NT2/D1 (cell line): ENCODE measurements around the gene PHF2.

ENCODE experiments used
- DNase-seq: peaks from one replicate; pipeline ENCODE4 v3.0.0-alpha.2; 2011; ENCODE audit warnings: low read depth, low spot score
- H3K27me3 ChIP-seq: 2 replicates; pipeline ENCODE4 v1.6.0; 2011; ENCODE audit warnings: mild to moderate bottlenecking; ENCODE audit not compliant: insufficient read length, insufficient read depth
- H3K36me3 ChIP-seq: 2 replicates; pipeline ENCODE4 v1.6.1; 2011; ENCODE audit warnings: mild to moderate bottlenecking, low read length, mixed read lengths; ENCODE audit not compliant: insufficient read depth, insufficient read length
- H3K4me1 ChIP-seq: 2 replicates; pipeline ENCODE4 v1.5.1; 2011; ENCODE audit not compliant: insufficient read depth, insufficient read length
- H3K4me3 ChIP-seq: 2 replicates; pipeline ENCODE4 v1.5.1; 2011; ENCODE audit warnings: low read depth; ENCODE audit not compliant: insufficient read length
- H3K9ac ChIP-seq: 2 replicates; pipeline ENCODE4 v1.6.0; 2011; ENCODE audit warnings: low read depth; ENCODE audit not compliant: insufficient read length
- H3K9me3 ChIP-seq: 2 replicates; pipeline ENCODE4 v1.5.1; 2011; ENCODE audit warnings: mild to moderate bottlenecking, low read length; ENCODE audit not compliant: insufficient read depth
- SUZ12 ChIP-seq: IDR thresholded peaks from 2 replicates; pipeline ENCODE4 v1.6.1; 2011; ENCODE audit not compliant: insufficient read length, insufficient read depth; ENCODE audit errors: extremely low read depth
- YY1 ChIP-seq: IDR thresholded peaks from 2 replicates; pipeline ENCODE4 v1.6.1; 2011; ENCODE audit not compliant: insufficient read length, insufficient read depth
- ZNF274 ChIP-seq: IDR thresholded peaks from 2 replicates; pipeline ENCODE4 v1.6.1; 2011; ENCODE audit warnings: mild to moderate bottlenecking, low read depth, low read length

PHF2 gene

DNA sequence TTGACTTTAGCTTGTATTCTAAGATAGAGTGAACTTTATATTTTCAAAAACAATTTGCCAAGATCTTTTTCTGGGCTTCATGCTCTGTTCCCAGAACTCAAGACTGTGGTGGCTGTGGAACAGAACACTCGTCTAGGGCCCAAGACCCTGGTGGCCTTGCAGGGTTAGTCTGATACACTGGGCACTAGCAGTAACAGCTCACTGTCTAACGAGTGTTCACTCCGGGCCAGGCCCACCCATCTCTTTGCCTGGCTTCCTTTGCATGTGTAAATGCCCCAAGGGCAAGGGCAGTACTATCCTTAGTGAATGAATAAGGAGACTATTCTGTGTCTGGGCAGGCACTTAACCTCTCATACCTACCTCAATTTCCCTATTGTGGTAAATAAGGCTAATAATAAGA, 47.4 kb downstream of the PHF2 start:
- H3K4me1 ChIP-seq = peaks cover 14% of the 10 kb centered on the region
- H3K27me3 ChIP-seq = no peaks in the 10 kb centered on the region
- no peak for DNase-seq
- no peaks in the 10 kb centered on the region for H3K36me3 ChIP-seq
- peaks cover 15% of the 10 kb centered on the region for H3K9me3 ChIP-seq
- H3K4me3 ChIP-seq = no peak overlapping the region
- TF ChIP-seq SUZ12 (no peak), YY1 (no peak), ZNF274 (no peak)
- H3K9ac ChIP-seq = no peak overlapping the region

DNA sequence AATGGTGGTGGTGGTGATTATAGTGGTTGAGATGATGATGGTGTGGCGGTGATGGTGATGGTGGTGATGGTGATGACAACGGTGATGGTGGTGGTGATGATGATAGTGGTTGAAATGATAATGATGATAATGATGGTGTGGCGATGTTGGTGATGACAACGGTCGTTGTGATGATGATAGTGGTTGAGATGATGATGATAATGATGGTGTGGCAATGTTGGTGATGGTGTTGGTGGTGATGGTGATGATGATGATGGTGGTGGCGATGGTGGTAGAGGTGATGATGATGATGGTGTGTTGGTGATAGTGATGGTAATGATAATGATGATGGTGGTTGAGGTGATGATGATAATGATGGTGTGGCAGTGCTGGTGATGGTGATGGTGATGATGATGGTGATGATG, 48.0 kb downstream of the PHF2 start:
- Histone ChIP-seq H3K27me3 (no peaks in the 10 kb centered on the region), H3K4me3 (no peak overlapping the region), H3K4me1 (peaks cover 9% of the 10 kb centered on the region), H3K9me3 (peaks cover 15% of the 10 kb centered on the region), H3K9ac (no peak overlapping the region), H3K36me3 (no peaks in the 10 kb centered on the region)
- DNase-seq = no peak
- TF ChIP-seq SUZ12 (no peak), YY1 (no peak), ZNF274 (no peak)

DNA sequence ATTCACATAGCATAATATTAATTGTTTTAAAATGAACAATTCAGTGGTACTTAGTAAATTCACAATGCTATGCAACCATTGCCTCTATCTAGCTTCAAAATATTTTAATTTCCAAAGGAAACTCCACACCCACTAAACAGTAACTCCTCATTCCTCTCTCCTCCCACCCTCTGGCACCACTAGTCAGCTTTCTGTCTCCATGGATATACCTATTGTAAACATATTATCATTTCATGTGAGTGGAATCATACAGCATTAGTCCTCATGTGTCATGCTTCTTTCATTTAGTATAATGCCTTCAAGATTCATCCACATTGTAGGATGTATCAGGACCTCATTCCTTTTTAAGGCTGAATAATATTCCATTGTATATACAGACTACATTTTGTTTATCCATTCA, 48.6 kb downstream of the PHF2 start:
- H3K9me3 ChIP-seq = peaks cover 15% of the 10 kb centered on the region
- no peaks in the 10 kb centered on the region for H3K27me3 ChIP-seq
- no peaks in the 10 kb centered on the region for H3K36me3 ChIP-seq
- no peak for TF ChIP-seq ZNF274
- TF ChIP-seq YY1 = no peak
- TF ChIP-seq SUZ12 = no peak
- no peak for DNase-seq
- H3K4me3 ChIP-seq = no peak overlapping the region
- no peak overlapping the region for H3K9ac ChIP-seq
- peaks cover 6% of the 10 kb centered on the region for H3K4me1 ChIP-seq

DNA sequence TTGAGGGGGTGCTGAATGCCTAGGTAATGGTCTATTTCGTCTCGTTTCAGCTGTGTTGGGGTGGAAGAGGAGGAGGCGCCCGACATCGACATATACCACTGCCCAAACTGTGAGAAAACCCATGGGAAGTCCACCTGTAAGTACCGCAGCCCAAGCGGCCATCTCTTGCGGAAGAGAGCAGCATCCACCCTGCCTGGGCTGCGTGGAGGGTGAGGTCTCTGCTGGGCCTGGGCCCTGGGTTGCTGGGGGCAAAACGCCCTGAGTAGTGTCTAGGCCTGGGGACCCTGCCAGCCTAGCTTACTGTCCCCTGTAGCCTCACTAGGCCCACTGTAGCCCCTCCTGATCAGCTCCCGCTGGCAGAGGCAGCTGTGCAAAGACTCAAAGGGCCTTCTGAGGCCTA, 53.5 kb downstream of the PHF2 start:
- no peak for DNase-seq
- Histone ChIP-seq H3K9me3 (peaks cover 15% of the 10 kb centered on the region), H3K4me3 (no peak overlapping the region), H3K36me3 (peaks cover 6% of the 10 kb centered on the region), H3K4me1 (peaks cover 19% of the 10 kb centered on the region), H3K27me3 (no peaks in the 10 kb centered on the region), H3K9ac (no peak overlapping the region)
- TF ChIP-seq YY1 = no peak

DNA sequence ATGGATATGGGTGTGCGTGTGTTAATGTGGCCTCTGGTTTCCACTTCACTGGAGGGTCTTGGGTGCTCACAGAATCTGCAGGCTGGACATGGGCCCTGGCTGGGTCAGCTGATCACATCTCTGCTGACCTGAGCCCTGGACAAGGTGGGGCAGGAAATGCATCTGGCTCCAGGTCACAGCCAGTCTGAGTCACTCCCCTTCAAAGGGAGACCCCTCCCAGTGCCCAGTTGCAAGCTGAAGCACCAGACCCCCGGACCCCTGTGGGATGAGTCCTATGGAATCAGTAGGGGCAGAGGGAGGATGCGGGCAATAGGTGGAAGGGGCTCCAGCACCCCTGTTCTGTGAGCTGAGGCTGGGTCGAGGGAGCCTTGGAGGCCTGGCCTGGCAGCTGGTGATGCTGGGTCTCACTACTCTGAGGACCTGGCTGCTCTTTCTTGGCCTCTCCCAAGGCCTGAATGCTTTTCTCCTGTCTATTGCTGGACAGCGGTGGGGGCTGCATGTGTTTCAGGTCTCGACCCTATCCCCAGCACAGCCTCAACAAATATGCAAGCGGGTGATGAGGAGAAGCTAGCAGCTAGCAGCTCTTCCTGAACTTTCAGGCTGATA, 54.5 kb downstream of the PHF2 start:
- Histone ChIP-seq H3K9ac (no peak overlapping the region), H3K27me3 (no peaks in the 10 kb centered on the region), H3K4me3 (no peak overlapping the region), H3K4me1 (peaks cover 19% of the 10 kb centered on the region), H3K9me3 (peaks cover 15% of the 10 kb centered on the region), H3K36me3 (peaks cover 6% of the 10 kb centered on the region)
- DNase-seq = no peak
- TF ChIP-seq SUZ12 (no peak), YY1 (no peak), ZNF274 (no peak)

DNA sequence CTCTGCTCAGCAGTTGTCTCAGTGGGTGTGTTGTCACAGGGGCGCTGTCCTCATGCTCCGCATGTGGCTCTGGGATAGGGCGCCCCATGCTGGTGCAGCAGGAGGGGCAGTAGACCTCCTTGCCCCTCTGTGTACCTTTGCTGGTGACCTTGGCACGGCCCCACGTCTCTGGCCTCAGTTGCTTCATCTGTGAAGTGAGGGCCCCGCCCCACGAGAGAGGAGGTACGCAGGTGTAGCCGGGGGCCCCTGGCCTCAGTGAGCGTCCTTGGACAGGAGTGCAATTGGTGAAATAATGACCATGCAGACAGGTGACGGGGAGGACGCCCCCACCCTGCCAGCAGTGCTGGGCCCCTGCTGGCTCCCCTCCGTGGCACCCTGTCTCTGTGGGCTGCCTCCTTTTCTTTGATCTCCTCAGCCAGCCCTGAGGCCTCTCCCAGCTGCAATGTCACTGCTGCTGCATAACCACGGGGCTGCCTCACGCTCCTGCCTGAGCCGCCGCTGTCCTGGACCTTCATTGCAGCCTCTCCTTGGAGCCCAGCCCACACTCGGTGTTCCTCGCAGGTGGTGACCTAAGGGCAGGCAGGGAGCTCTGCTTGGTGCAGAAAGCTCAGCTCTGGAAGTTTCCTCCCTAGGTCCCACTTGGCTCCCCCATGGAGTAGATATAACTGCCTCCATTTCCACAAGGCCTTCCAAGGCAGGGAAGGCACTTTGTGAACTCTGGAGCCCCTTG, 57.3 kb downstream of the PHF2 start:
- DNase-seq = no peak
- H3K9me3 ChIP-seq = peaks cover 16% of the 10 kb centered on the region
- TF ChIP-seq YY1 (no peak), ZNF274 (no peak), SUZ12 (no peak)
- no peak overlapping the region for H3K9ac ChIP-seq
- no peaks in the 10 kb centered on the region for H3K27me3 ChIP-seq
- no peak overlapping the region for H3K4me3 ChIP-seq
- peaks cover 19% of the 10 kb centered on the region for H3K4me1 ChIP-seq
- peaks cover 20% of the 10 kb centered on the region for H3K36me3 ChIP-seq

DNA sequence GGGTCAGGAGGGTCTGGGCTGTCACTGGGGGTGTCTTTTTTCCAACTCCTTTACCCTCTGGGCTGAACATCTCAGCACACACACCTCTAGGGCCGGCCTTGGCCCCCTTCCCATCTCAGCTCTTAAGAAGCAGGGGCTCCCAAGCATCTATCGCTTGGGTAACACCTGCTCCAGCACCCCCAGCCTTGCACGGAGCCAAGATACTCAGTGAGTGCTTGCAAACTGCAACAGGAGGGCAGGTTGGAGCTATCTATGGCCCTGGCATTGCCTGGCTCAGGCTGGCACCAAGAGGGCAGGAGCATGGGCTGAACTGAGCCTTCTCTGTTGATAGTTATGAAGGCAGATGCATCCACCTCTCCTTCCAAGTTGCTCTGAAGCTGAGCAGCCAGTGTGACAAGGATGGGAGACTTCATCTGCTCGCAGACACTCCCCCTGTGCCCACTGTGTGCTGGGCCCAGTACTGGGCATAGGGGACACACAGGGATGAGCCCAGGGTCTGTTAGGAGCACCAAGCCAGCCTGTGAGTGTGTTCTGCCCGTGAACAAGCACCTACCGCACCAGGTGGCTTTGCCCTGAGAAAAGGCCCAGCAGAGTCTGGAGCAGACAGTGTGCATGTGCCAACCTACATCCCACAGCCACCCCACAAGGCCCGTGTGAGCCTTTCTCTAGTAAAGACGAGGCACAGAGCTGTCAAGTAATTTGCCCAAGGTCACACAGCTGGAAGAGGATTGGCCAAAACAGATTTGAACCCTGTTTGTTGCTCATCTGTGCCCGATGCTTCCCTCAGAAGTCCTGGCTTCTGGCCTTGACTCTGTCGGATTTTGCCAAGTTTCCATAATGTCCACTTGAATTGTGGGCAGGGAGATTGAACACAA, 58.2 kb downstream of the PHF2 start:
- H3K9me3 ChIP-seq = peaks cover 23% of the 10 kb centered on the region
- no peak for DNase-seq
- peaks cover 19% of the 10 kb centered on the region for H3K4me1 ChIP-seq
- peaks cover 20% of the 10 kb centered on the region for H3K36me3 ChIP-seq
- H3K4me3 ChIP-seq = no peak overlapping the region
- no peaks in the 10 kb centered on the region for H3K27me3 ChIP-seq
- no peak overlapping the region for H3K9ac ChIP-seq
- TF ChIP-seq SUZ12 (no peak), YY1 (no peak), ZNF274 (no peak)
